H1 (cell line): ENCODE results near the gene GPR156. TPM values are rescaled to one million over a fixed set of nuclear protein-coding genes. Genes with fewer than 3 reads are reported as not detected.

Experiments
- ATF2 ChIP-seq: IDR thresholded peaks from 2 replicates; pipeline ENCODE4 v1.6.1; 2012; ENCODE audit warnings: low read length, inconsistent platforms
- CBX5 ChIP-seq: fragments of 300-800, 300-1000 bp; sonication (generic); IDR thresholded peaks from 2 replicates; pipeline ENCODE4 v1.7.1; 2016; ENCODE audit warnings: antibody characterized with exemption, low read length, low read depth
- CEBPB ChIP-seq: IDR thresholded peaks from 2 replicates; pipeline ENCODE4 v1.6.1; 2012; ENCODE audit warnings: low read depth, low read length
- CHD7 ChIP-seq: fragments of 300-600 bp; sonication (generic); IDR thresholded peaks from 2 replicates; pipeline ENCODE4 v1.7.1; 2012; ENCODE audit warnings: low read length, moderate library complexity, mild to moderate bottlenecking, inconsistent platforms; ENCODE audit not compliant: insufficient replicate concordance
- FOSL1 ChIP-seq: IDR thresholded peaks from 2 replicates; pipeline ENCODE4 v1.6.1; 2011; ENCODE audit warnings: mild to moderate bottlenecking, low read depth, low read length, moderate library complexity; ENCODE audit not compliant: insufficient read depth
- NANOG ChIP-seq: IDR thresholded peaks from 2 replicates; pipeline ENCODE4 v1.6.1; 2011; ENCODE audit warnings: low read length, low read depth, mild to moderate bottlenecking, inconsistent platforms; ENCODE audit not compliant: insufficient read depth, poor library complexity, severe bottlenecking
- RNF2 ChIP-seq: fragments of 200-900, 300-1000 bp; sonication (generic); IDR thresholded peaks from 2 replicates; pipeline ENCODE4 v1.7.1; 2016; ENCODE audit warnings: borderline replicate concordance, low read depth, mild to moderate bottlenecking, antibody characterized with exemption, low read length; ENCODE audit not compliant: poor library complexity, severe bottlenecking; ENCODE audit errors: missing control alignments
- polyA plus RNA-seq, 7 experiments: library from polyadenylated mRNA; depleted of rRNA in 3 of 7; stranded (reverse) in 5 of 7; unstranded in 2 of 7; fragments of >200 nt in 5 of 7; fragments of 200-250 nt in 2 of 7; gene quantifications; 1 replicate in 5 of 7; 2 replicates in 1 of 7; 4 replicates in 1 of 7; pipeline versions ENCODE4 v1.2.1 to v1.2.3, GENCODE V29; 2011 to 2013; ENCODE audit warnings: missing spikeins in 2 of 7, mixed read lengths in 2 of 7
- total RNA-seq: library from RNA; stranded (reverse); fragmentation: NEBNext Ultra II Directional; extraction: Animal tissue kit (Norgen Biotek cat#: 25700); gene quantifications from 2 replicates; pipeline ENCODE4 v1.2.1, GENCODE V29; 2021

Gene GPR156
- total and polyA plus RNA-seq, 2 of the 8 experiments (the other 6 are each of a cell fraction or from before 2014, with no cell fraction given), result 1.6 to 1.8 TPM

- TF ChIP-seq CHD7, result no peak
- TF ChIP-seq CBX5, result no peak
- no peak for TF ChIP-seq FOSL1
- TF ChIP-seq CEBPB, result no peak
- TF ChIP-seq ATF2, result no peak
- no peak for TF ChIP-seq NANOG
- TF ChIP-seq RNF2, result no peak
Measured at GRCh38 chr3:120281261-120281660, 3.8 kb downstream of the GPR156 start (continued).
